ENCODE data around the gene CACHD1. TPM values are rescaled to one million over a fixed set of nuclear protein-coding genes. Genes with fewer than 3 reads are reported as not detected.

Gene CACHD1
- total RNA-seq, 1 donor from 2014 or later: 7.3 TPM

DNA sequence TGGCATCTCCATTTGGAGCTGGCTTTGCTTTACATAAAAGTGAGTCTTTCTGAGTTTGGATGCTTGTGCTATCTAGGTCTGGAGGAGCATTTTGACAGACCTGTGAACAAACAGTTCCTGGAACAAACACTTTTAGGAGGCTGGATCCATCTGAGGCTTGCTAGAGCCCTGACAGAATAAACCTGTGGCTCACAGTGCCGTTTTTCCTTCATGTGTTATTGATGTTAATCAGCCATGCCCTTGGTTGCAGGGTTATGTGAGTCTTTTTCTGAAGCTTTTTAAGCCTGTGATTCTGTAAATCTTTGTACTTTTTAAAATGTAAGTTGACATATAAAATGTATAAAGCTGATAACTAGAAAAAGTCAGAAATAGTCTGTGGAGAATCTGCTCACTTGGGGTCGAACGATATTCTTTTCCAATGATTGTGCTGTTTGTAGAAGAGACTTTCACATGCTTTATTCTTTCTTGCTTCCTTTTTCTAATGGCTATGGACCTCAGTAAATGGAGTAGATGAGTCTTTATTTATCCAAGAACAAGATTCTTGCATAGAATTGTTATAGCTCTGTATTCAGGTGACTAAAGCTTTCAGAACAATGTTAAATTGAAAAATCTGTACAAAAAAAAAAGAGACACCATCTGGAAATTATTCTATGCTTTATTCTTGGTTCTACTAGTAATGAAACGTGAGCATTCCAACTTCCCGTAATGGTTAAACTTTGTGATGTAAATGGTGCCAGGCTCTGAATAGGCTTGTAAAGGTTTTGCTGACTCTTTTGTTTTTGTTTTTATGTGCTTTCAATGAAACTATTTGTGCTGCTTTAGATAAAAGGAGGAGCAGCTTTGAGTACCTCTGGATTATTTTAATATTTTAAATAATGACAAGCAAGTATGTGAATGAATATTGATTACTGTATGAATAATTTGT lies 53.7 kb downstream of the CACHD1 start:
- no peak for DNase-seq

DNA sequence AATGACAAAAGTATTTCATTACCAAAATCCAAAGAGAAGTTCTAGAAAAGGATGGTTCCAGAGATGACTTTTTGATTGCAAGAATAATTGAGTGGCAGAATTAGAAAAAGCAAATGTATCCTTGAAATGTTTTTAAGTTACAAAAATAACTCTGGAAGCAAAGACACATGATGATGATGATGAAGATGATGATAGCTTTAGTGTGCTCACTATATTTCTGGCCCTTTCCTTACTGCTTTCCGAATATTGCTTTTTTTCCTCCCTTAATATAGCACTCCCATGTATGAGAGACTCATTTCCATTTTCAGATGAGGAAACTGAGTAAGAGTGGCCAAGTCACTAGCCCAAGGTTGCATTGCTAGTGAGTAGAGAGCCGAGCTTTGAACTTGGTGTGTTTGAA lies 54.7 kb downstream of the CACHD1 start:
- no peak for DNase-seq

DNA sequence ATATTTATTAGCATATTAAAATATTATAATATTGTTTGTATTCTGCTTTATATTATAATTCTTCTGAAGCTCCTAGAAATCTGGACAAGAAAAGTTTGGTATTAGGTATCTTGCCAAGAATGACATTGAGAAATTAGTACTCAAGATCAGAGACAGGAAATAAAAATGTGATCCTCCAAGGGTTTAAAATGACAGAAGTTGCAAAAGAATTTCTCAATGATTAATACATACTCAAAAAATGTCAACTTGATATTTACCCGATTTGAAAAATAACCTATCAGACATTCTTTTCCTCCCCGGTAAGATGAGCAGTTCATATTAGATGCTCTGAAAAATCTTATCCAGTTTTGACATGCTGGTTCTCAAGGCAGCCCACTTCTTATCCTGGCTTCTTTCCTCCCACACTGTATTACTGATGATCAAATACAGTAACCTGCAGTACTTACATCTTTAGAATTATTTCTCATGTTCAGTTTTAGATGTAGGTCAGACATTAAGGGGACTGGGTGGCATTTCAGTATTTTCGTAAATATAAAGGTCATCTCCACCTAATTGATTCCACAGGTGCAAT lies 55.3 kb downstream of the CACHD1 start:
- DNase-seq: no peak

DNA sequence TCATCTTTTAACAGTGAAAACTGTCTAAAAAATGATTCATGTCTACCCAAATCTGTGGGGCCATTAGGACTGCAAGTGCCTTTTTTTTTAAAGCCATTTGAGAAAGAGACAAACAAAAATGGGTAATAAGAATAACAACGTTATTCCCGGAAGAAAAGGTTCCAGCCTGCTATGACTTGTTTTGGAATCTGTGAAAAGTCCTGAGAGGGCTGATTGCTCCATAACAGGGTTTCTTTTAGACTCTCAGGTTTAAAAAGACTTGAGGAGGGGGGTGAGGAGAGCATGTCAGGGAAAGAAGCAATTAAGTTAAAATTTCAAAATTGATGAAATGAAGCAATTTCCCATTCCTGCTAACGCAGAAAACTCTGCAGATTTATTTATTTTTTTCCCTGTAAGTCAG lies 56.4 kb downstream of the CACHD1 start:
- no peak for DNase-seq

DNA sequence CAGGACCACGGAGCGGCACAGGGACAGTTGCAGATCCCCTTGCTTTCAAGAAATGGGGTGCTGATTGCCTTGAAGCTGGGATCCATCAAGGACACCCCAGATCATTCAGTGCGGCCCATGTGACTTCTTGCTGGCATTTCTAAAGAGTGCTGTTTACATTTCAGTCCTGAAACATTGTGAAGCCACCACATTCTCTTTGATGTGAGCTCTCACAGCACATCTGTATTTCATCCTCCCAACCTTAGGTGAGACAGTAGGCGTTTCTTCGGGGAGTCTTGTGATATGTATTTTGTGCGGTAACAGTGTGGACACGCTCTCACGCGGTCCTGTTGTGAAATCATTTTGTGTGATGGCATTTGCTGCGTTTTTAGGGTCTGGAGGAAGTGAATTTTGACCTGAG lies 57.2 kb downstream of the CACHD1 start:
- no peak for DNase-seq

DNA sequence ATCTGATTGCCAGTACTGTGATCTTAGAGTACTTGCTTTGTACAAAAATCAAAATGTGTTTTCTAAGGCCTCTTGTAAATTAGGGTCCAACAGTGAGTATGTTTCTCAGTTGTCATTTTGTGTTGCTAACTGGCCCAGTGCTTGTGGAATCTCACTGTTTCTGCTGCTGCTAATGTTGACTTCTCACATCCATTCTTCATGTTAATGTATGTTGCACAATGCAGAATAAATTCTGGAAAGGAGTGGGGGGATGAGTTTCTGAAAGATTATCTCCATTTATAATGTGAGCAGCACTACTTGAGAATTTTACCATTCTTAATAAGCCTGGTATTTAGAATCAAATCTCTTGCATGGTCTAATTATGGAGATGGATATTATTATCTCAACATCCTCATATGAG lies 57.9 kb downstream of the CACHD1 start:
- no peak for DNase-seq

DNA sequence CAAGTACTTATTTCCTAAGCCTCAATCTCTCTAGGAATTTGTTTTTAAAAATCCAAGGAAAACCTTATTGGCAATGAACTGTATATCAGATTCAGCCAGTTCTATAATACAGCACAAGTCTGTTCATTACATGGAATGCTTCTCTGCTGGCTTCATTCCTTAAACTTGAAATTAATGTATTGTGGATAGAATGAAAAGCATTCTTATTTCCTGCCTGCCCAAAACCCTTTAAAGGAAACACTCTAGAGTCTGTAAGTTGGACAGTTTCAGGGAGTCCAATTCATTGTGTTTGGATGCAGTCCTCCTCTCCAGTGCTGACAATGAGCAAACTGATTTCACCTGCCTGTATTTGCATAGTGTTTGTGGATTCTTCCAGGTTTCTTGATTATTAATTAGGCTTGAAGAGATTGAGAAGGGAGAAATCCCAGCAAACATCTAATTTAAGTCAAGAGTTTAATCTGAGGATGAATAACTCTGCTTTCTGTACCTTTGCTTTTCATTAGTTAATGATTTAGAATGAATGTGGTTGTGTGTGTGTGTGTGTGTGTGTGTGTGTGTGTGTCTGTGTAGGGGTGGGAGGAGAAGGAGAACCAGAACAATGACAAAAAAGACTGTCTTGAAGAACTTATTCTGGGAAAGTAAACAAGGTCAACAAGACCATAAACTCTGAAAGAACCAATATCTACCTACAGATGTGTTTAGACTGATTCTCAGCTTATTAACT lies 61.2 kb downstream of the CACHD1 start:
- DNase-seq: no peak

DNA sequence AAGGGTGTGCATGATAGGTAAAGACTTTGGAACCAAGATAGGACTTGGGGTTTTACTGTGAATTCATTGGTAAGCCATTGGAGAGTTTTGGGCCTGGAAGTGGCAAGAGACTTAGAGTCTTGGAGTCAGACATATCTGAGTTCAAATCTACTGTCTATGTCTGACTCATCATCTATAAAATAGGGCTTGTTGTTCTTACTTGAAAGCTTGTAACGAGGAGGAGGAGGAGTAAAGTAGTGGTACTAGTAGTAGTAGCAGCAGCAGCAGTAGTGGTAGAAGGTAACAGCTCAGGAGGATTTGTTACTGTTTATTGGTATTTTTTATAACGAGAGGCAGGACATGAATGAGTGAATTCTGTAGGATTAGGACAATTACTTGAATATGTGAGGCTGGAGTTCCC lies 62.7 kb downstream of the CACHD1 start:
- no peak for DNase-seq

DNA sequence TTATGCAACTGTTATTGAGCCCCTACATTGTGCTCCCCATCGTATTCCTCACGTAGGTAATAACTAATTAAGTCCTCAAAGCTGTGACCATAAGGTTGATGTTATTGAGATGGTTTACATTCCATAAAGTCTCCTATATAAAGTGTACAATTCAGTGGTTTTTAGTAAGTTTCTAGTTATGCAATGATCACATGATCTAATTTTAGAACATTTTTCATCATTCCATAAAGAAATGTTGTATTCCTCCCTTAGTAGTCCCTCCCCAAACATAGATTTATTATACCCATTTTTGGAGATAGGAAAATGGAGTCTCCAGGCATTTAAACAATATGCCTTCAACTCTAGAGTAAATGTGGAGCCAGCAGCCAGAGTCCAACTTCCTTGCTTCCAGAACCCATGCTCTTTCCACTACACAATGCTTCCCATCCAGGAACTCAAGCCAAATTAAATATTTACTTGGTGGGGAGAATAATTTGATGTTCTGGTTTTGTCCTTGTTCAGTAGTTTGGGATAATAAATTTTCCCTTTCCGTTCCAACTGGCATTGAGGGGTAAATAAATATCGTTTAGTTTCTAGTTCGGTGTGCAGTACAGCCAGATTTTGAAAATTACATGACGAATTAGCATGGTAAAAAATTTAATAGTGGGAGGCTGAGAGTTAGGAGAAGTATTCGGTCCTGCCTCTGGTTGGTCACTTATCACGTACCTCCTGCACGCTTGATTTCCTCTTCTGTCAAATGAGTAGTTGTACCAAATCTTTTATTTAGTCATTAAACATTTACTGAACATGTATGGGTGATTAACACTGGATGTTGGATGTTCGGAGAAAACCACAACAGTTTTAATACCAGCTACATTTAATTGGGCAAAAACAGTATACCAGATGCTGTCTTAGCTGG lies 66.3 kb downstream of the CACHD1 start:
- peak; percentile 32 for DNase-seq

DNA sequence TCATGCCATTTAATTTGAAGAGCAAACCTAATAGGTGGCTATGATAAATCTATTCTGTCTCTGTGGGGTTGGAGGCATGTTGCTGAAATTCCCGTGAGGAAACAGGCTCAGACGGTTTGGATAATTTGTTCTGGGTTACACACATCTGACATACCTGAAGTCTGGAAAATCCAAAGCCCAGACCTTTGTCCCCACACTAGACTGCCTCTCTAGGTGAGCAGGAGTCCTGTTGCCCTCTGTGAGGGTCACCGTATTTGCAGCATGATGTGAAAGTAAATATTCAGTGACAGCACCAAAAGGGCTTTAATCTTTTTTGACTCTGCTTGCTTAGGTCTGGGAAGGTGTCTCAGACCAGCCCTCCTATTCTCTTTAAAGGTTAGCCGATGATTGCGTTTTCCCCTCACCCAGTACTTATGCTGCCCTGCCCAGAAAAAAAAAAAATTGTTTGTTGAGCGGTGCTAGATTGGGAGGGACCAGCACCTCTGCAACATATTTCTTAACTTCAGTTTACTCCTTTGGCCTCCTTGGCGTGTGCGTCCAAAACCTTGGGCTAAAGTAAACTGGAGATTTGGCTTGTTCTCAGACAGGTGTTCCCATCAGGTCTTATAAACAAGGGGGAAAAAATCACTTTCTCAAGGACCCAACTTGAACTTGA lies 67.0 kb downstream of the CACHD1 start:
- no peak for DNase-seq

DNA sequence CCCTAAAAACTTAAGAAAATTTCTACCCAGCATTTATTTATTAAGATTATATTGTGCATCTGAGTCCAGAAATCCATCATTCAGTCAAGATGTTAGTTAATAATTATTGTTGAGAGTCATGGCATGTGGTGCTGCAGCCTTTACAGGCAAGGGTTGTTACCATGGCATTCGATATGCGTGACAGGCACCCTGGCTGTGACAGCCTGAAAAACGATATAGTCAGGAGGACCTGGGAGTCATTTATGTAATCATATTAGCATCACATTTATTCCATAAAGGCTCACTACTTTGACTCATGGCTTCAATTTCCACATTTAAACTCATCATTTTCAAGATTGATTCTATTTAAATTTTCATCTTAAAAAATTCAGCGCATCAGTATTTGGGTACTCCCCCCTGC lies 68.0 kb downstream of the CACHD1 start:
- no peak for DNase-seq

DNA sequence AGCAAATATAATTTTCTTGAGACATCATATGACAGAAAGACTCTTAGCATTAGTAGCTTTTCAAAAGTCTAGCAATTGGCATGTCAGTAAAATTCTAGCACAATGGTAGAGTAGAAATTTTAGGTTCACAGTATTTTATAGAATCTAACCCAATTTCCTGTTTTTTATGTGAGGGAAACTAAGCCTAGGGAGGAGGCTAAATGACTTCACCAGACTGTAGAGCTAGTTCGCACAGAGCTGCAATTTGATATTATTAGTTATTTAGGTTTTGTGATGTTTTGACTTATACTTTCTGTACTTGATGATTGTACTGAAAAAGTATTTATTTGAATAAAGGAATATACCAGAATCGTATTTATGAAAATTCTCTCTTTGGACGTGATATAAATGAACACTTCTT lies 68.5 kb downstream of the CACHD1 start:
- peak; percentile 25 for DNase-seq

DNA sequence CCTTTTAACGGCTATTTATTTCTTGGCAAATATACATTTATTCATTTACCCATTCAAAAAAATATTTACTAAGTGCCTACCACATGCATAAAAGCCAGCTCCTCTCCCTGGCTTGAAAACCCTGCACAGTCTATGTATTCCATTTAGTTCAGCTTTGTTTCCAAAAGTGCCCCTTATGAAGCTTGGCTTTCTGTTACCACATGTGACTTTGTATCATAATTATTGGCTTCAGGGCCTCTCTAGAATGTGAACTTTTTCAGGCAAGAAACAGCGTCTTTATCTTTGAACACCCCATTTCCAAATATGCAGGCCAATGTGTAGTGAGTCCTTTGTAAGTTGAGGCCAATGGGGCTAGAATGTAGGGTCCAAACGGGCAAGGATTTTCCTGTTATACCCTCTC lies 69.4 kb downstream of the CACHD1 start:
- DNase-seq: no peak

DNA sequence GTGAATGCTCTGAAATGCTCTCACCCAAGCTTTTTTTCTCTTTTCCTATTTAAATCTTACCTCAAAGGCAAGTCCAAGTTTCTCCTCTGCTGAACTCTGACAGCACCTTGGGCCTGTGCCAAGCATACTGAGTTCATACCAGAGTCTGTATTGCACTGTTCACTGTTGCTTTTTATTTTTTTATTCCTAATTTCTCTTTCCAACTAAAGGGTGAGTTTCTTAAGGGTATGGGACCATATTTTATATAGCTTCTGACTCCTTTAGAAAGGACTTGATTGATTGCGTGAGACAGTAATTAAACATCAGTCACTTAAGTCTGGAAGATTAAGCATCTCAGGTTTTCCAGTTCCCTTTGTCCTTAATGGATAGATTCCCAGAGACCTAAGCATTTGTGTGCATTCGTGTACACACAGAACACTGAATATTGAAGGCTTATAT lies 69.9 kb downstream of the CACHD1 start:
- DNase-seq: peak; percentile 88

DNA sequence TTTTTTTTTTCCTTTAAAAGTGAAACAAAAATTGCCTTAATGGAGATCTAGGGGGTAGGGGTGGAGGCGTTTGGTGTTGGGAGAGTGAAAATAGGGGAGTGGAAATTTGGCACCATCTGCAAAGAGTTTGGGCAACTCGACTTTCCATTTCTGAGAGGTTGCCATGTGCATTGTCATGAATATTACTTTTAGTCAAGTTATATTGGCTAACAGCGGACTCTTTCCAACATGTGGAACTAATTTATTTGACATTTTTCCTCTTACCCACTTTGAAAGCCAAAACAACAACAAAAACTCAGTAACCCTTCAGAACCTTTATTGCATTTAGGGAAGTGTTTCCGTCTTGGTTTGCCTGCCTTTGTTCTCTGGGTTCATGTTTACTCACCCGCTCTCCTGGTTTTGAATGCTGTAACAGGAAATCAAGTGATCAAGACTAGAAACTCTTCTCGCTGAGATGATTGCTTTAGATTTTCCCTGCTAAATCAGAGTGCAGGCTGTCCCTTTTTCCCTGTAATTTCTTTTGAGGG lies 70.4 kb downstream of the CACHD1 start:
- peak; percentile 78 for DNase-seq

DNA sequence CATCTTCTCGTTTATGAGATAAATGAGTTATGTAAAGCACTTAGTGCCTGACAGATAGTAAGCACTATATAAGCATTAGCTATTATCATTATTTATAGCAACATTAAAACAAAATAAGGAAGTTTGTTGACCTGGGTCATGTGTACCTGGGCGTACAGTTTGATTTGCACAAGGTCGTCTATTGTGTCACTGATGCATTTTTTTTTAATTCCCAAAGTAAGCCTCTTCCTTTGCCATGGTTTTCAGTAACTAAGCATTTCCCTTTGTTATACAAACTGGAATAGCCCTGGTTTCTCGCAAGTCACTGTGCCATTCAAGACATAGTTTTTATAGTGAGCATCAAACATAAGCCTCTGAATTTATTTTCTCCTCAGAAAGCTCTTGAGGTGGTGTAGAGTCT lies 72.2 kb downstream of the CACHD1 start:
- DNase-seq: peak; percentile 12

DNA sequence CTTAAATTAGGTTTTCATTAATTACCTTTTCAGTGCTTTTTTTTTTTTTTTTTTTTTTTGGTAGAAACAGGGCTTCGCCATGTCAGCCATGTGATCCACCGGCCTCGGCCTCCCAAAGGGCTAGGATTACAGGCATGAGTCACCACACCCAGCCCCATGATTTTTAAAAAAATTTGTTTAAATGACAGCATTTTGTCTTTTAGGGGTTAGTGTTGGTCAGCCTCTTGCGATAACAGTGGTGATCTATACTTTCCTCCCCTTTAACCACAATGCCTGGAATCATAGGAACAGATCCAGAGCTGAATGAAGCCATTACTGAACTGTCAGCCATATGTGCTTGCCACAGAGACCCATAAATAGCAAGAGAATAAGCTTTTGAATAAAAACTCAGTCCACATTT lies 73.9 kb downstream of the CACHD1 start:
- DNase-seq: no peak

DNA sequence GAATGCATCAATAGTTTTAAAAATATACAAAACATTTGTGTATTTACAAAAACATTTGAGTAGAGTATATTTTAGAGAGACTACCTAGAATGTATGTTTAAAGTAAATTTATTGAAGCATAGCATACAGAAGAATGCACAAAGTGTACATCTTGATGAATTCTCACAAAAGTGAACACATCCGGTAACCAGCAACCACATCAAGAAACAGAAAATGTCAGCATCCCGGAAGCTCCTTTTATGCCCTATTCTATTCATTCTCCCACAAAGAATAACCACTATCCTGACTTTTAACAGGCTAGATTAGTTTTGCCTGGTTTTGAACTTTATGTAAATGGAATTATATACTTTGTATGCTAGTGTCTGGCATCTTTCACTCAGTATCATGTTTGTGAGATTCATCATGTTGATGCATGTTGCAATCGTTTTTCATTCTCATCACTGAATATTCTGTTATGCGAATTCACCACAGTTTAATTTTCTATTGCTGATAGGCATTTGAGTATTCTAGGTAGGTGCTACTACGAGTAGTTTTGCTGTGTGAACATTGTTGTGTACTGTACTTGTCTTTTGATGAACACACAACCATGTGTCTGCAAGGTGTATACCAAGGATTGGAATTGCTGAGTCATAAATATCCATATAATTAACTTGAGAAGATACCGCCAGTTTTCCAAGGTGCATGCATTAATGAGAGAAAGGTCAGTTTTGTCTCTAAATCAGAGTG lies 75.4 kb downstream of the CACHD1 start:
- DNase-seq: no peak

DNA sequence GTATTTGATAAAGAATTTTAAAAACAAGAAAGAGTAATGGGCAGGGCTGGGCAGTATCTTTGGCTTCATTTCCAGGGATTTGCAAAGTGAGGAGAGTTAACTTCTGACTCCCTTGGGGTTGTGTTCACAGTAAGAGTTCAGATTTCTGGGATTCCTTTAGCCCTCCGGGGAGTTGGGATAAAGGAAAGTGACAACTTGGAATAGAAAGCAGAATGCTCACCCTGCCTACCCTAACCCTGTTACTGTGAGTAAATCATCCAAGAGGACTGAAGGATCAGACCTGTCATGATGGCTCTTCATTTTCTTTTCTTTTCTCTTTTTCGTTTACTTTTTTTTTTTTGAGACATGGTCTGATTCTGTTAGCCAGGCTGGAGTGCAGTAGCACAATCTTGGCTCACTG lies 76.1 kb downstream of the CACHD1 start:
- DNase-seq: no peak

DNA sequence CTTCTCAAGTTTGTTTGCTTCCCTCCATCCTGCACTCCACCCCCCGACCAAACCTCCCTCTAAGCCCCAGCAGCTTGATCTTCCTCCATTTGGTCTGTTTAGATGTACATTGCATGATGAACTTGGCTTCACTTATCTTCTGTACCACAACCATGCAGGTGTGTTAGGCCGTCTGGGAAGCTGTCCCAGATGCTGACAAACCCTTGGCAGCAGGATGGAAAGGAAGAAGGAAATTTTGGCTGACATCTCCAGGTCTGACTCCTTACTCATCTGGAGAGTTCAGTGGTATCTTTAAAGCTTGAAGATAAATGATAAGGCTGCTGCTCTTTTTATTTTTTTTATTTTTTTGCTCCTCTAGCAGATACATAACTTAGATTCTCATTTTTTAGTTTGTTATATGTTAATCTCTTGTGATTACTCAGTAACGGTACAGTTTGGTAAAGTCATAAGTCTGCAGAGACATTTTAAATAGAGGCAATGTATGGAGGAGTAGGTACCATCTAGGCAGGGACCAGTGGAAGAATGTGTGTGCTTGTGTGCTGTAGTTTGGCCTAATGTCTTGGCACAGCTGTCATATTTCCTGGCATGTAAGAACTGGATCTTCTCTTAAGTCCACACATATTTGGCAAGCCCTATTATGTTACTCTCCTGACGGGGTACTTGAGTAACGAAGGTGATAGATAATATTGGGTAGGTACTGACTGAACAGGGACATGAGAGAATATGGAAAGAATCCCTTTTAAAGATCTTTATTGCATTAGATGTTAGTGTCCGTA lies 79.7 kb downstream of the CACHD1 start:
- no peak for DNase-seq

All from dermis blood vessel endothelial cell (primary cell).